NCI-H1417 (cell line): ENCODE measurements around the gene HOXC4.
"Not testable (repeated sequence)": the region's sequence is repeated elsewhere in the genome, so short reads cannot be mapped to it uniquely, and the experiment has no call there.

Experiments
- DNase-seq, 3 experiments: peaks; one replicate each; lab custom pipeline; 2025; lab: John Stamatoyannopoulos, UW

HOXC4 gene

DNA sequence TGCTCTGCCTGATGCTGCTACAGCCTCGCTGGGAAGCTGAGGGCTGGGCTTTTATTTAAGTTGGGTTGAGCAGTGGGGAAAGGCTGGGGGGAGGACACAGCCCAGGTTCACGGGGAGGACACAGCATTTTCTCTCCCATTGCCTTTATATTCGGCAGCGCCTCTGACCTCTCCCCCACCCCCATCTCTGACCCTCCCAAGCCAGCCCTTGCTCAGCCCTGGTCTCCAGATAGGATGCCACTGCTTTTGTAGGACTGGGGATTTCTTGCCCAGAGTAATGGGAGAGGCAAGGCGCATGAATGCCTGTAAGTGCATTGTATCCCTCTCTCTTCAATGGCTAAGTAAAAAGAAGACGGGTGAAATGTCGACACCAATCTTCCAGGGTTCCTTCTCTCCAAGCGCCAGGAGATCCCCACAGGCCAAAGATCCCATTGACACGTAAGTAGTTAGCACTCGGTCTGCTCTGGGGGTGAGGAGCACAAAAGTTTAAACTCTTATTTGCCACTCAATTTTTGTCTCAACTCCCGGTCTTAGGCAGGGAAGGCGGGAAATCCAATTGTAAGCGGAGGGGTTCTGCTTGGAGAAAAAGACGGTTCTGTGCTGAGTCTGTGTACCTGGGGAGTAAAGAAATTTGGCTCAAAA is 4.6 kb downstream of the HOXC4 start:
- no peak for DNase-seq

DNA sequence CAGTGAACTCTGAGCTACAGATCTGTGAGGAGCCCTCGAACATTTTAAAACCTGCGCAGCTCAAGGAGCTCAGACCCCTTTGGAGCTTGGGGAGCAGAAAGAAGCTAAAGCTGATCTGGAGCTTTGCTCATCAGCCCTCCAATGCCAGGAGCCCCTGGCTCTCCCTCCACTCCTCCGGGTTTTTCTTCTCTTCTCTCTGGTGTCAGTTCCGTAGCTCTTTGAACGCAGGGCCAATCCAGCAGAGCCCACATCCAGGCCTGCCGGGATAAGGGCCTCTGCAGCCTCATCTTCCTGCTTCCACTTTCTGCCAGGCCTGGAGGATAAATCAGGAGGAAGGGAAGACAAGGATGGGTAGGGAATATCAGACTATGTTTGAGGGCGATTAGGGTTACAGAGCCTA is 6.0 kb downstream of the HOXC4 start:
- no peak for DNase-seq

DNA sequence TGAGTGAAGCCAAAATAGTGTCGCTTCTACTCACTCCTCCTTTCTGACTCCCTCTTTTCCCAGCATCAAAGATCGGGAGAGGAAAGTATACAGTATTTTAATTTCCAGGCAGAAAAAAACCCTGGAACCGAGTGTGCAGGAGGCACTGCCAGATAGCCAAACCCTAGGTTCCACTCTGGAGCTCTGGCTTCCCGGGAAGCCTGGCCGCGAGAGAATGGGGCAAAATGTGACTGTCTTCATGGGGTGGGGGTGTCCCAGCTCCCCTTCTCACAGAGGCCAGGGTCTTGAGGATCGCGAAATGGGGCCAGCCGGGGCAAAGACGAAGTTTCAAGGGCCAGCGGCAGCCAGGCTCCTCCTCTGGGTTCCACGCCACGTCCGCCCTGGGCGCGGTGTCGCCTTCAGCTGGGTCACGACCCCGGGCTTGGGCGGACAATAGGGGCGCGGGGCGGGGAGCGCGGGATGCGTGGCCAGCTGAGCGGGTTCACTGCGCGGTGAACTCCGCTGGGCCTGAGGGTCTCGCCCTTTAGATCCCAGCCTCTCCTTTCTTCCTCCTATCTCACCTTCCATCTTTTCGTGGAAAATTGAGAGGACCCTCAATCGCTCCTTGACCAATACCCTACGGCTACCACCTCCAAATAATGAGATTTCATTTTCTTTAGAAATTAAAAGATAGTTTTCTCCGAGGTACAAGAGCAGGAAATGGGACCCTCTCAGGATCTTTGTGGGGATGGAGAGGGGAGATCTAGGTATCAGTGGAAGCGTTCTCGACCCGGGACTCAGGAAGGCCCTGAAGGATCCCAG is 6.7 kb downstream of the HOXC4 start:
- no peak for DNase-seq

DNA sequence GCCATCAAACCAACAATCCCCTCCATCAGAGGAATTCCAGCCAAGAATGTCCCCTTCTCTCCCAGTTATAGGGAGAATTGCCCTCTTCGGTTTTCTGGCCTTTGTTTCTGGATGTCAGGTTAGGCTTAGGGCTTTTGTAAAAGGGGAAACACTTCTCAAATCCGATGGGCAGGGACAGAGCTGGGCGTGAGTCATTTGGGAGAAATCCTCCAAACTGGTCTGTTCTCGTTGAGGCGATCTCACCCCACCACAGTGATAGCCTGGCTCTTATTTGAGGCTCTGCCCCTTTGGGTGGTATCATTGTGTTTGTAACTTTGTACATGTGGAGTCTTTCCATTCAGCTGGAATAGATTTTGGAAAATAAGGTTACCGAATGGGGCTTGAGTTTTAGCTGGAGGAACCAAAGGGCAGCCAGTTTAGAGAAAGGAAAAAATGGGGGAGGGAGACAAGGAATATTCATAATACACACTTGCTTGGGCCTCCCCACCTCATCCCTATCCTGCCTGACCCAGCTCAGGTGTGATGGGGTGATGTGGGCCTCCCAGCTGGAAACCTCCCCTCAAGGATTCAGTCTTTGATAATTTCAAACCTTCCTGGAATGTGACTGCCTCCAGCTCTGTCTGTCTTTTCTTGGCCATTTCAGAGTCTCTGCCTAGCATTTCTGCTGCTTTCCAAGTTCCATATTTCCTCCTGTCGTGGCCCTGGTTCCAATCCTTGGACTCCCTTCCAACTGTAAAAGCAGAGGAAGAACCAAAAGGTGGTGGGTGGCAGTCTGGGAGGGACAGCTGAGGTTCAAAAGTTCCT is 7.5 kb downstream of the HOXC4 start:
- DNase-seq = no peak

DNA sequence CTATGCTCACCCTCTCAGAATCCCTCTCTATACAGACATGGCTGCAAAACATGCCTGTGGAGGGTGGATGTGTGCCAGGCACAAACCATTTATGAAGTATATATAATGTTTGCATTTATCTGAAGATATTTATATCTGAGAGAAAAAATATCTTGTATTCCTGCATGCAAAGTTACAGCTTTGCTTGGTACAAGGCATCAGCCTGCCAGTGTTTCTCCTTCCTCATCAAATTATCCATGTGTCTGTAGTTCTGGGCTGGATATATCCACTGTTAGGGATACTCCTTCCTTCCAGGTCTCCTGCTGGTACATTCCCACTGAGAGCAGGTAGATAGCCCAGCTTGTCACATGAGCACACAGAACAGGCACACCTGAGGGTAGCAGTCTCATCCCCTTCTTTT is 12.0 kb downstream of the HOXC4 start:
- DNase-seq = no peak

DNA sequence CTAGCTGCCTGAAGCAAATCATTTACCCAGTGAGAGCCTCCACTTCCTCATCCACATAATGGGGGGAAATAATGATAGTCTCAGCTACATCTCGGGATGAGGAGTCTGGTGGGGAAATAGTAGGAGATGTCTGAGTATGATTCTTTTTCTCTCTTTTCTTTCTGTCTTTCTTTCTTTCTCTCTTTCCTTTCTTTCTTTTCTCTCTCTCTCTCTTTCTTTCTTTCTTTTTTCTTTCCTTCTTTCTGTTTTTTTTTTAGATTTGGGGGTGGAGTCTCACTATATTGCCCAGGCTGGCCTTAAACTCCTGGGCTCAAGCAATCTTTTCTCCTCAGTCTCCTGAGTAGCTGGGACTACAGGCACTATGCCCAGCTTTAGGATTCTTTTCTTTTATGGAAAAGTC is 12.8 kb downstream of the HOXC4 start:
- no peak for DNase-seq

DNA sequence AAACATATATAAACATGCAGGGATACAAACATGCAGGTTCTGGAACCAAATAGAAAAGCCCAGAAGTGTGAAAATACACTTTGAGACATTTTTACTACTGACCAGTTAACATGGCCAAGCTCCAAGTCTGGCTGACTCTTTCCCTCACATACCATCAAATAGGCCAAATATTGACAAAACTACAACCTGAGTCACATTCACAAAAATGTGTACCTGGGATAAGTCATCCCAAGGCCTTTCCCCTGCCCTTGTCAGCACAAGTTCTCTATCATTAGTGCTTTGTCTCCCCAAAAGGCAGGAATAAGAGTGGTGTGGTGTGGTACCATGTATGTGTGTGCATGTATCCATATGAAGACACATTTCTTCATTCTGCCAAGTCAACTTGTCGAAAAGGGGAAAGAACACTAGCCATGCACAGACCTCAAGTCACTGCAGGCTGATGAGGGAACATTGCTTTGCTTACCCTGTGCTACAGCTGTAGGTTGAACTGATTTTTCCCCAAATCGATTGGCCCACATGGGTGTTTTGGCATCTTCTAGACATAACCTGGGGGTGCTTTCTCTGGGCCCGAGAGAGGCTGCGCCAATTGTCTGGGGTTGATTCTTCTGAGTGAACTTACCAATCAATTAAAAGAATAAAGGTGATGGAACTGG is 14.9 kb downstream of the HOXC4 start:
- DNase-seq = no peak

DNA sequence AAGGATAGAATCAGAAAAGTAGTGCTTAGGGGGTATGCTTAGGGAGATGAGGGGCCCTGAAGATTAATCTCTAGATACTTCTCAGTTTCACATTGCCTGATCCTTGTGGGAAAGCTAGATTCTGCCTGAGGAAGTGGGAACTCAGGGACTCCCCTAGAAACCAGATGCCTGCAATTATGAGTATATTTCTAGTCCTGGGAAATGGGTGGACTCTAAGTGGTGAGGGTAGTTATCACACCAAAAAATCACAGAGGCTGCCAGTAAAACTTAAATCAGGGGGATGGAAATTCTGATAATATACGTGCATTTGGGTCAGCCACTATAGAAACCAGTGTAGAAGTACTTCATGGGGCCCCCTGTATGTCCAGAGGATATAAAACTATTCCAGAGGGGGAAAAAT is 18.3 kb downstream of the HOXC4 start:
- DNase-seq = no peak

DNA sequence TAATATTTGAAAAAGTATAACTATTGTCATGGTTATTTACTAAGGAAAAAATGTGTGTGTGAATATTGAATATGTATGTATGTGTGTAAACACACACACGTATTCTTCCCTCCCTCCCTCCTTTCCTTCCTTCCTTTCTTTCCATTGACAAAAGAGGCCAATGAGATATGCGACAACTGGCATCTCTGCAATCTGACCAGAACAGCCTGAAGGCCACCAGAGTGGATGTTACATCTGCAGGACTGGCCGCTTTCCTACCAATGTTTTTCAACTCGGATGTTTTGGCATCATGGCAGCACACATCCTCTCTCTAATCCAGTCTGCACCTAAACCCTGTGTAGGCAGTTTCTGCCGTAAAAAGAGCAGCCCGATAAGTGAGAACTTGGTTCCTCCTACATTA is 20.7 kb downstream of the HOXC4 start:
- DNase-seq = no peak

DNA sequence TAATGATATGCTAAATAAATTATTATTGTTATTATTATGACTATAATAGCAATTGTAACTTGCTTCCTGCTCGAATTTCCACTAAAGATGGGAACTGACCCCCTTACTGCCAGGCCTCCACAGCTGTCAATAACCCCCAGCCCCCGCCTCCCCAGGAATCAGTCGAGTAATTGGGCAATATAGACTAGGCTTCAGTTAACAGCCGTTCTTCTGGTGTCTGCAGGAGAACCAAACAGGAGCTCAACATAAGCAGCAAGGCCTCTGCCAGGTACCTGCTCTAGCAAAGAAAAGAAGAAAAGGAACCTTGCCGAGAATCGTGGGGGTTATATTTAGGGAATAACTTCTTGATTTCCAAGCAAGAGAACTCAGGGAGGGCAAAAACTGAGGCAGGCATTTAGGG is 21.8 kb downstream of the HOXC4 start:
- DNase-seq = peak in 1 of 3 experiments; percentile 24

DNA sequence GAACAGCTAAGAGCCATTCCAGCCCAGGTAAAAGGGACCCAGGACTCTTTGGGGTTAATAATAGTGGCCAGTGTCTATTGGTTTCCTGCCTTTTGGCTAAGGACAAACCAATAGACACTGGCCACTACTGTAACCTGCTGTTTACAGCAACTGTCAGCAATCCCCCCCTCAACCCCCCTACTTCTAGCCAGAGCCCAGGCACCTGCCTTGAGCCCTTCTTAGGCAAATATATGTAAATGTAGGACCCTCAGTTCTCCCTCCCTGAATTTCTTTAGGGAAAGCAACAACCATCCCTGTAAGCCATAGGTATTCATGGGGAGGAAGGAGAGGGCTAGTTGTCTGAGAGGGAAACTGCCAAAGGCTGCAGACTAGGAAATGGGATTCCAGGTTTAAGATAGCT is 22.3 kb downstream of the HOXC4 start:
- DNase-seq = no peak

DNA sequence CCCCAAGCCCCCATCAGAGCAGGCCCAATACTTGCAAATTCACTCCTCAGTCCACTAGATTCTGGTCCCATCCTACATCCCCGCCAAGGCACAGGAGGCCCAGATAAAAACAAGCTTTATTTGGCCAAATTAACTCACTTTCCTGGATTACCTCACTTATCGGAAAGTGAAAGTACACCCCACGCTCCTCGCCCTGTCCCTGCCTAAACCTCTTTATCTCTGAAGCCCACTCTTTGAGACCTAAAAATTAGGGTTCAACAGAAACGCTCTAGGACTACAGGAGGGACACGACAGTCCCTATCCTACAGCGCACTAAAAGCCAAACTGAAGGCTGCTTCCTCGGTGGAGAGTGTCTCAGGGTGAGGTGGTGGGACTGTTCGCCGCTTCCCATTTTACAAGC is 24.2 kb downstream of the HOXC4 start:
- not testable (repeated sequence) for DNase-seq

DNA sequence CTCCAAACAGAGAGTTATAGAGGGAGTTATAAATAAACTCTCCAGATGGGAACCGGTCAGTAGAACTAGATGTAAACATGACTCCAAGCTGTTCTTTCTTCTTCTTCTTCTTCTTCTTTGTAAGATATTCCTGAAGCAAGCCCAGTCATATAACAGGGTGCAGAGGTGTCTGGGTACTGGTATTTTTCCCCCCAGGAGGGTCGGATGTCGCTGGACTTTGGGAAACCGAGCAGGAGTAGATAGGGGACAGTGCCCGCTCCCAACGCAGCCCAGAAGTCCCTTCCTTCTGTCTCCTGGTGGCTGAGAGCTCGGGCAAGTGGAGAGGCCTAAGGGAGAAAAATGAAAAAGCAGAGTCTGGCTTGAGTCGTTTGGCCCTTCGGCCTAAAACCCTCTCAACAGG is 25.5 kb downstream of the HOXC4 start:
- DNase-seq = peak in 1 of 3 experiments; percentile 17

DNA sequence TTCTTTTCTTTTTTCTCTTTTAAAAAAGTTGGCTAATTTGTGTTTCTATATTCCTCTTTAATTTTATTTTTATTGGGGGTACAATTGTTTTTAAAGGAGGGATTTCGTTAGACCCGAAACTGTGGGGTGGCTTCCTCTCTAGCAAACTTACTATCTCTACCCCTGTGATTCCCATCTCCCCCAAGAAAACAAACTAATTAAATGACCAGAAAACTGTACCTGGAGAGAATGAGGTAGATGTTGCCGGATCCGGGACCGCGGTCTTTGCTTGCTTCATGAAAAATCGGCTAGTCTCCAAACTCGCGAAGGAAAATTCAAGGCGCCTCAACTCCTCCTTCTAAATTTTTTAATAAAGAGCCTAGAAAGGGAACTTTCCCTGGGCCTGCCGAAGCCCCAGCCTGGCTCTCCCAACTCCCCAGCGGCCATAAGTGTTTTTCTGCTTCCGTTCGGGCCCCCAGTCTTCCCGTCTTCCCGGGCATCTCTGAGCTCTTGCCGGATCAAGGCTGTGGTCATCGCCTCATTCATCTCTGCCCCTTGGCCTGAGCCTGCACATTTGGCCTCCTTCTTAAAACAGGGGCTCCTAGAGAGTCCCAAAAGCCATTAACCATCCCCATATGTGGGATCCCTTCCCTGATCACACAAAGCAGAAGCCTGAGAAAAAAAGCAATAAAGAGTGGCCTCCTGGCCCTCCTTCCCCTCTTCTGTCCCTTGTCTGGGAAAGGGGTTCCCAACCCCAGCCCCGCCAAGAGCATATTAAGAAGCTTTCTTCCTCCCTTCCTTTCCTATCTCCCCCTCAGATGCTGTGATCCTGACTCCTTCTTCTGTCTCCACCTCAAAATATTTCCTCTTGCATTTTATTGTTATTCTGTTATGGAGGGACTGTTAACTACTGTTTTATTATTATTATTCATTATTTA is 26.6 kb downstream of the HOXC4 start:
- not testable (repeated sequence) for DNase-seq

DNA sequence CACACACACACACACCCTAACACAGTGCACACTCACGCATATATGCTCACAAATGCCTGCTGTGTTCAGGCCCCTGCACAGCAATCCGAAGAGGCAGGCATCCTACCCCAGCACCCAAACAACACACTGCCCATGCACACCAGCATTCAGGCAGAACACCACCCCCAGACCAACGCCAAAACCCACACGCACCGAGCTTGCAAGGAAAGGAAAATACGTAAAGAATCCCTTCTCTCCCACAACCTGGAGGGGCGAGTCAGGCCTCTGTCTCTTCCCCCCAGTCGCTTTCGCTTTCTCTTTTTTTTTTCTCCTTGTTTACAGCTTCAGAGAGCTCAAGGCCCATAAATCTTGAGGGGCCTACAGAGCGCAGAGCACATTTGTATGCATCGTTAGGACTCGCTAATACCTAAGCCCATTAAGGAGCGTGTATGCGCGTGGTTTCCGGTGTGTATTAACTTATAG is 27.4 kb downstream of the HOXC4 start:
- peak; percentile 26 to 64 (median 50) for DNase-seq

DNA sequence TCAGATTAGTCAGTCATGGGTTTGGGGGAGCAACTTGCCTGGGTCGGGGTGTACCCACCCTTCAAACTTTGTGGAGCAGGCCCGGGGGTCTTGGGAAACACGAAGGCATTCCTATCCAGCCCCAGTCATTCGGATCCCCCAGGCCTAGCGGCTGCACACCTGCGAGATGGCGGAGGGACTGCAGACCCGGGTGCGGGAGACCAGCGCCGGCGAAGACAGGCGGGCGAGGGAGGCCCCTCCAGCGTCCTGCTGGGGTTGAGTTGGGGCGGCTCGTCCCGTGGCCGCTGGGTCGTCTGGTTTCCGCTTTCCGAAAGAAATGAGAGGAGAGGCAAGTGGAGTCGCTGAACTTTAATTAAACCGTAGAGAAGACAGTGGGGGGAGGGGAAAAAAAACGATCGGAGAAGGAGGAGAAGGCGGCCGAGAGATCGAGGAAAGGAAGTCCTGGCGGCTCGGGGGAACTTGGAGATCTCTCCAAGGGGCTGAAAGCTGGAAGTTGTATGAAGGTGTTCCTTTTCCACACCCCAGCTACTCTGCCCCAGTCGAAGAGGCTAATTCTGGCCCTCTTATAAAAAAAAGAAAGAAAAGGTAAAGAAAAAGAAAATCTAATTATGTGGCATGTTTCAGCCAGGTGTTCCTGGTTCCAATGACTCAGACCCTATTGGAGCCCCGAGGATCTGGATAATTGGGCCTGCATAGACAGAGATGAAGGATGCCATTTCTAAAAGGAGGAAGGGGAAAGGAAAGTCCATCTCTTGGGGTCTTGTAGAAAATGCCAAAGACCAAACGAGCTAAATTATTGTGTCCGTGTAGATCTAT is 28.2 kb downstream of the HOXC4 start:
- peak in 2 of 3 experiments; percentile 15 to 41 for DNase-seq

DNA sequence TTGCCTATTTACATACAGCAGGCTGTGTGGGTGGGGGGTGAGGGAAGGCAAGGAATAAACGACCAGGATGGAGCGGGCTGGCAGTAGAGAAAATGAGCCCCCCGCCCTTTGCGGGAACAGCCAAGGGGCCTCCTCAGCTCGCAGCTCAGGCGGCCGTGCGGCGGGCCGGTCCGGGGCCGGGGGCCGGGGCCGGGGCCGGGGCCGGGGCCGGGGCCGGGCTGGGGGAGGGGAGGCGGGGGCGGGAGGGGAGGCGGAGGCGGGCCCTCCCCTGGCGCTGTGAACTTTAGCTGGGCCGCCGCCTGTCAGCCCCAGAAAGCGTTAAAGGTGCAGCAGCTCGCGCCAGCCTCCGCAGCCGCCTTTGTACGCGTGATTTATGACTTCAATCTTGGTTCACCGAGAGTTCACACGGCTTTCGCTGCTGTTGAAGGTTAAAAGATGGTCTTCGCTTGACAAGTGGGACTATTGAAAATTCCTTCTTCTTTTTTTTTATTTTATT is 28.8 kb downstream of the HOXC4 start:
- peak; percentile 60 to 85 (median 69) for DNase-seq

DNA sequence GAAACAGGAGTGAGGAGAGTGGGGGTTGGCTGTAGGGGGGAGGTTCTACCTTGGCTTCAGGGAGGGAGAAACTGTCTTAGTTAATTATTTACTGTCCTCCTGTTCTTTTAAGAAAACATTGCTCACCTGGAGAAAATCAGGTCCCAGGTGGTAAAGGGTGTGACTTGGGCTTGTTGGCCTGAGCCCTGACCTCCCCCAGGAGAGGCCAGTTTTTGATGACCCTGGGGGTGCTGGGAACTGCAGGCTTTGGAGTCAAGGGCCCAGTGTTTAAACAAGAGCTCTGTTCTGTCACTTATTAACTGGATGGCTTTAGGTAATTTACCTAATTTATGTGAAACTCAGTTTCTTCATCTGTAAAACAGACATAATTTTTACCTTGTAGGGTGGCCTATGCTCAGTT is 34.4 kb downstream of the HOXC4 start:
- DNase-seq = not testable (repeated sequence)

DNA sequence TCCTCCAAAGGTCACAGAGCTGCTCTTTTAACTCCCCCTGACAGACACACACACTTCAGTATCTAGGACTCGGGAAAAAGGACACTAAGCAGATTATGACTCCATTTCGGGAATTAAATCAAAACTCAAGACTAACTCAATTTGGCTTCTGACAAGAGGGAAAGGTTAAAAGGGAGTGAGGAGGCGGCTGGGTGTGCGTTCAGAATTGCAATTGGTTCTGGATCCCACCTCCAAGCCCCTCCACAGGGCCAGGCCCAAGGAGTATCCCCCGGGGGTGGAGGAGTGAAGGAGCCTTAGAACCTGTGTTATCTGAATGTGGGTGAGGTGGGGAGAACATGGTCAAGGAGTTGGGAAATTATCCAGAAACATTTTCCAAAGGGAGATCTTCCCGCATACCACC is 35.8 kb downstream of the HOXC4 start:
- not testable (repeated sequence) for DNase-seq

DNA sequence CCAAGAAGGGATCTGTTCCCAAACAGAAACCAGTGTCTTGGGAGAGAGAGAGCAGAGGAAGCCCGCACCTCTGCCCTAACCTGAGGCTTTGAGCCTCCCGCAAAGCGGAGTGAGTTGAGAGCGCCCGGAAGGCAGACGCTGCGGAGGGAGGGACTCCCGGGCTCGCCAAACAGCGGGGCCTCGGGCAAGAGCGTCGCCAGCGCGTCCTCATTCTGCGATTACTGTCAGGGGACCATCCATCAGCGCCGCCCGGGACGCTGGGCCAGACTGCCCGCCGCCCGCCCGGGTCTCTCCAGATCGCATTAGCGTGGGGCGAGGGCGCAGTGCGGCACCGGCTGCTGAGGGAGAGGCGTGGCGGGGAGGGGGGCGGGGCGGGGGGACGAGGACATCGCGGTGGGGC is 36.7 kb downstream of the HOXC4 start:
- peak in 2 of 3 experiments; percentile 77 to 84 for DNase-seq
